Thyroid gland (tissue), 4 donors: ENCODE measurements around the gene RFX8.

Experiments
- POLR2A ChIP-seq, 2 donors: fragments of 450-650 bp; IDR thresholded peaks; one replicate each; pipeline ENCODE4 v1.6.1; 2017; ENCODE audit warnings: antibody characterized with exemption in 2 of 2, mild to moderate bottlenecking in 2 of 2, moderate library complexity in 1 of 2
- TF ChIP-seq, protein P1 (sequence below), 6 experiments: fragments of 200-600 bp in 3 of 6; fragments of 450-650 bp in 3 of 6; sonication (generic) in 3 of 6; IDR thresholded peaks; one replicate each; pipeline ENCODE4 v1.5.1; 2016 to 2019; ENCODE audit warnings: antibody characterized with exemption in 6 of 6, mild to moderate bottlenecking in 2 of 6, inconsistent platforms in 1 of 6, moderate library complexity in 1 of 6

DNA sequence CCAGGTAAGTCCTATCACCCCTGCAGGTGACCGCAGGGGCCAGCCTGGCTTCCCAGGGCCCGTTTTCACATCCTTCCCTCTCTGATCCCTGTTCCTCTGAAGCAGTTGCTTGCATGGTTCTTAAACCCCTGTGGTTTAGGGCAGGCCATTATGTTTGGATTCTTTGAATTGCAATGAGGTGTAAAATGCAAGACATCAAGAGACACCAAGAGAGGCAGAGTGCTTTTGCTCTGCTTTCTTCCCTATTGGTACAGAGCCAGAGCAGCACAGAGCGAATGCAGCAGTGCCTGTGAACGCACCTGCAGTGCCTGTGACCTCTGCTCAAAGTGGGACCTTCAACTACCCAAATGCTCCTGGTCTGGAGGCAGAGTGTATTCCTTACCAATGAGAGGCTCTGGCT, 7.6 kb downstream of the RFX8 start:
- TF ChIP-seq, protein P1, sequence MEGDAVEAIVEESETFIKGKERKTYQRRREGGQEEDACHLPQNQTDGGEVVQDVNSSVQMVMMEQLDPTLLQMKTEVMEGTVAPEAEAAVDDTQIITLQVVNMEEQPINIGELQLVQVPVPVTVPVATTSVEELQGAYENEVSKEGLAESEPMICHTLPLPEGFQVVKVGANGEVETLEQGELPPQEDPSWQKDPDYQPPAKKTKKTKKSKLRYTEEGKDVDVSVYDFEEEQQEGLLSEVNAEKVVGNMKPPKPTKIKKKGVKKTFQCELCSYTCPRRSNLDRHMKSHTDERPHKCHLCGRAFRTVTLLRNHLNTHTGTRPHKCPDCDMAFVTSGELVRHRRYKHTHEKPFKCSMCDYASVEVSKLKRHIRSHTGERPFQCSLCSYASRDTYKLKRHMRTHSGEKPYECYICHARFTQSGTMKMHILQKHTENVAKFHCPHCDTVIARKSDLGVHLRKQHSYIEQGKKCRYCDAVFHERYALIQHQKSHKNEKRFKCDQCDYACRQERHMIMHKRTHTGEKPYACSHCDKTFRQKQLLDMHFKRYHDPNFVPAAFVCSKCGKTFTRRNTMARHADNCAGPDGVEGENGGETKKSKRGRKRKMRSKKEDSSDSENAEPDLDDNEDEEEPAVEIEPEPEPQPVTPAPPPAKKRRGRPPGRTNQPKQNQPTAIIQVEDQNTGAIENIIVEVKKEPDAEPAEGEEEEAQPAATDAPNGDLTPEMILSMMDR (IDR thresholded peaks at IDR 0.05) = no peak
- TF ChIP-seq POLR2A (IDR thresholded peaks at IDR 0.05) = no peak
